ENCODE results near the gene ZBTB3. TPM values are rescaled to one million over a fixed set of nuclear protein-coding genes. Genes with fewer than 3 reads are reported as not detected.
"Not testable (repeated sequence)": the region's sequence is repeated elsewhere in the genome, so short reads cannot be mapped to it uniquely, and the experiment has no call there.

The ZBTB3 gene
- total RNA-seq, 1 experiment from 2014 or later, result 12.9 TPM

- BruUV-seq (replicated peaks), result no TSS peak
- H3K36me3 ChIP-seq (ENCODE audit: control insufficient read depth, insufficient read depth, low read length), result no peaks in the 10 kb centered on the region
- peaks cover 8% of the 10 kb centered on the region for H3K4me1 ChIP-seq (ENCODE audit: control insufficient read depth, insufficient read depth, low read length)
- no peak for DNase-seq (ENCODE audit: low read depth, low spot score)
- no peaks in the 10 kb centered on the region for H3K27me3 ChIP-seq (ENCODE audit: control insufficient read depth, insufficient read depth, low read length)
- ChIA-PET CTCF (no interaction called here), POLR2A (no interaction called here)
- no peak overlapping the region for H3K27ac ChIP-seq (ENCODE audit: low read length)
- no peak for ATAC-seq
- H3K9me3 ChIP-seq (ENCODE audit: control insufficient read depth, insufficient read depth, low read depth, low read length), result no peaks in the 10 kb centered on the region
- intact Hi-C loops (cut with micrococcal nuclease; ENCODE audit: unreplicated experiment), result loop anchor here (5.0 kb wide), 1 partner anchor 420 kb away; no protein-coding TSS in a partner anchor
- no peak overlapping the region for H3K4me3 ChIP-seq (ENCODE audit: low read depth in 2 of 2, low read length in 2 of 2)
- in situ Hi-C loops (cut with HindIII; ENCODE audit: low pct_unique_long_range_greater_than_20kb, low sequenced_read_pairs), result no loop called here
- TF ChIP-seq TCF7L2 (IDR thresholded peaks at IDR 0.05; ENCODE audit: low read depth, low read length) (no peak), SIN3A (IDR thresholded peaks at IDR 0.05; ENCODE audit: borderline replicate concordance, insufficient read depth, low read depth, low read length) (no peak), POLR2AphosphoS5 (IDR thresholded peaks at IDR 0.05; ENCODE audit: low read depth, low read length) (no peak), REST (IDR thresholded peaks at IDR 0.05; ENCODE audit: insufficient read depth in 1 of 2, low read depth in 2 of 2, low read length in 1 of 2) (no peak), CTCF (IDR thresholded peaks at IDR 0.05) (no peak)
Measured at GRCh38 chr11:62752177-62752785, 1.7 kb downstream of the ZBTB3 start.

GRCh38 chr11:62749931-62750330 lies 4.0 kb downstream of the ZBTB3 start:
- DNase-seq (ENCODE audit: low read depth, low spot score); H3K4me3 ChIP-seq (ENCODE audit: low read depth in 2 of 2, low read length in 2 of 2); CTCF ChIA-PET; BruUV-seq (replicated peaks); in situ Hi-C loops (cut with HindIII; ENCODE audit: low pct_unique_long_range_greater_than_20kb, low sequenced_read_pairs); H3K4me1 ChIP-seq (ENCODE audit: control insufficient read depth, insufficient read depth, low read length); ATAC-seq; H3K27me3 ChIP-seq (ENCODE audit: control insufficient read depth, insufficient read depth, low read length); H3K36me3 ChIP-seq (ENCODE audit: control insufficient read depth, insufficient read depth, low read length); H3K27ac ChIP-seq (ENCODE audit: low read length); H3K9me3 ChIP-seq (ENCODE audit: control insufficient read depth, insufficient read depth, low read depth, low read length): not testable (repeated sequence)
- POLR2A ChIA-PET, result interaction anchor here (0.6 to 0.7 kb wide), 2 partner anchors 90 to 326 kb away, joined by 3 to 14 read pairs; no protein-coding TSS in a partner anchor
- intact Hi-C loops (cut with micrococcal nuclease; ENCODE audit: unreplicated experiment), result loop anchor here (5.0 kb wide), 1 partner anchor 422 kb away; no protein-coding TSS in a partner anchor

- in situ Hi-C loops (cut with HindIII; ENCODE audit: low pct_unique_long_range_greater_than_20kb, low sequenced_read_pairs) (no loop called here), intact Hi-C loops (cut with micrococcal nuclease; ENCODE audit: unreplicated experiment) (no loop called here)
- Histone ChIP-seq H3K27me3 (ENCODE audit: control insufficient read depth, insufficient read depth, low read length) (no peaks in the 10 kb centered on the region), H3K27ac (ENCODE audit: low read length) (no peak overlapping the region), H3K4me3 (ENCODE audit: low read depth in 2 of 2, low read length in 2 of 2) (no peak overlapping the region), H3K36me3 (ENCODE audit: control insufficient read depth, insufficient read depth, low read length) (no peaks in the 10 kb centered on the region), H3K4me1 (ENCODE audit: control insufficient read depth, insufficient read depth, low read length) (no peaks in the 10 kb centered on the region; the same call in 1 of the 2 replicates), H3K9me3 (ENCODE audit: control insufficient read depth, insufficient read depth, low read depth, low read length) (no peaks in the 10 kb centered on the region)
- BruUV-seq (replicated peaks), result no TSS peak
- ATAC-seq (no peak), DNase-seq (ENCODE audit: low read depth, low spot score) (no peak)
- TF ChIP-seq SIN3A (IDR thresholded peaks at IDR 0.05; ENCODE audit: borderline replicate concordance, insufficient read depth, low read depth, low read length) (no peak), TCF7L2 (IDR thresholded peaks at IDR 0.05; ENCODE audit: low read depth, low read length) (no peak), REST (IDR thresholded peaks at IDR 0.05; ENCODE audit: insufficient read depth in 1 of 2, low read depth in 2 of 2, low read length in 1 of 2) (no peak), POLR2AphosphoS5 (IDR thresholded peaks at IDR 0.05; ENCODE audit: low read depth, low read length) (no peak), CTCF (IDR thresholded peaks at IDR 0.05) (no peak)
- CTCF ChIA-PET, result interaction anchor here (0.6 kb wide), 1 partner anchor 21 kb away, joined by 4 read pairs; no protein-coding TSS in a partner anchor
- POLR2A ChIA-PET, result interaction anchor here (0.7 kb wide), 1 partner anchor 79 kb away, joined by 3 read pairs; no protein-coding TSS in a partner anchor
Measured at GRCh38 chr11:62747475-62748160, 6.3 kb downstream of the ZBTB3 start.
